GM20000 (cell line): ENCODE results near the gene FLYWCH1.

Experiments used
- DNase-seq: peaks from one replicate; pipeline ENCODE4 v3.0.0; 2012; ENCODE audit warnings: low spot score
- TF ChIP-seq, protein P1 (sequence below): IDR thresholded peaks from 2 replicates; pipeline ENCODE4 v1.5.1; 2012; ENCODE audit warnings: mild to moderate bottlenecking, control low read depth; ENCODE audit errors: extremely low read depth, missing control alignments

FLYWCH1 gene

DNA sequence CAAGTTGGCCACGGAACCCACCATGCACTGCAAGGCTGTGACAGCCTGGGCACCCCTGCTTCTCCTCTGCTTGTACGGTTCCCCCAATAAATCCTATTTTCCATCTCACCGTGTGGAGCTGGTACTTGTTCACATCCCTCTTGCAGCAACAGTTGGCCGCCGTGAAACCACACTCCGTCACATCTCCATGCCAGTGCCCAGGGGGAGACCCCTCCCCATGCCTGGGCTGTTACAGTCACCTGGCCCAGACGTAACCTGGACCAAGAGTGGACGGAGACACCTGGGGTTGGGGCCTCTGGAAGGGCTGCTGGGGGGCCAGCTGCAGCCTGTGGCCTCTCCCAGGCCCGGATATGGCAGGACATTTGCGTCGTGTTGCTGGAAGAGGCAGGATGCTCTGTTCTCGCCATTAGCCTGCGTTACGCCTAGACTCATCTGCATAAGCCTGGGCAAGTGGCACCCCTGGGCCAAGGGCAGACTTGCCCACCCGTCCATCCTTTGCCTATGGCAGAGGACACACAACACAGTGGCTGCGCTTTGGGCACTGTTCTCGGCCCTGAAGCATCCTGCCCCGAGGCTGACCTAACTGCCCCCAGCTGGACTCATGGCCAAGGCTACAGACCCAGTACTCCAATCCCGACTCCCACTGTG, 38.1 kb downstream of the FLYWCH1 start:
- DNase-seq = no peak
- TF ChIP-seq, protein P1, sequence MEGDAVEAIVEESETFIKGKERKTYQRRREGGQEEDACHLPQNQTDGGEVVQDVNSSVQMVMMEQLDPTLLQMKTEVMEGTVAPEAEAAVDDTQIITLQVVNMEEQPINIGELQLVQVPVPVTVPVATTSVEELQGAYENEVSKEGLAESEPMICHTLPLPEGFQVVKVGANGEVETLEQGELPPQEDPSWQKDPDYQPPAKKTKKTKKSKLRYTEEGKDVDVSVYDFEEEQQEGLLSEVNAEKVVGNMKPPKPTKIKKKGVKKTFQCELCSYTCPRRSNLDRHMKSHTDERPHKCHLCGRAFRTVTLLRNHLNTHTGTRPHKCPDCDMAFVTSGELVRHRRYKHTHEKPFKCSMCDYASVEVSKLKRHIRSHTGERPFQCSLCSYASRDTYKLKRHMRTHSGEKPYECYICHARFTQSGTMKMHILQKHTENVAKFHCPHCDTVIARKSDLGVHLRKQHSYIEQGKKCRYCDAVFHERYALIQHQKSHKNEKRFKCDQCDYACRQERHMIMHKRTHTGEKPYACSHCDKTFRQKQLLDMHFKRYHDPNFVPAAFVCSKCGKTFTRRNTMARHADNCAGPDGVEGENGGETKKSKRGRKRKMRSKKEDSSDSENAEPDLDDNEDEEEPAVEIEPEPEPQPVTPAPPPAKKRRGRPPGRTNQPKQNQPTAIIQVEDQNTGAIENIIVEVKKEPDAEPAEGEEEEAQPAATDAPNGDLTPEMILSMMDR = no peak

DNA sequence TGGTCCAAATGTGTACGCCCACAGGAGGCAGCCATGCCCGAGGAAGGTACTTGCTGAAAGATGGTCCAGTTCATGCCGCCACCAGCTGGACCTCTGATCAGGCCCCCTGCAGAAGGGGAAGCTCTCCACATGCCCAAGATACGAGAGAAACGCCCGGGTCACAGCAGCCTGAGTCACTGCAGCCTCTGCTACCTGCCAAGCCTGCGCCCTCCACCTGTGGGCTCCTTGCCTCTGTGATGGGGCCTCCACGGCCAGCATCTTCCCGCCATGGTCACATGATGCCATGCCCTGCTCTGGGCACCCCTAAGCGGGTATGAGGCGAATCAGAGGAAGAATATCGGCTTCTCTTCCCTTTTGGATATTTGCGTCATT, 38.6 kb downstream of the FLYWCH1 start:
- DNase-seq = no peak
- TF ChIP-seq, protein P1 = no peak

DNA sequence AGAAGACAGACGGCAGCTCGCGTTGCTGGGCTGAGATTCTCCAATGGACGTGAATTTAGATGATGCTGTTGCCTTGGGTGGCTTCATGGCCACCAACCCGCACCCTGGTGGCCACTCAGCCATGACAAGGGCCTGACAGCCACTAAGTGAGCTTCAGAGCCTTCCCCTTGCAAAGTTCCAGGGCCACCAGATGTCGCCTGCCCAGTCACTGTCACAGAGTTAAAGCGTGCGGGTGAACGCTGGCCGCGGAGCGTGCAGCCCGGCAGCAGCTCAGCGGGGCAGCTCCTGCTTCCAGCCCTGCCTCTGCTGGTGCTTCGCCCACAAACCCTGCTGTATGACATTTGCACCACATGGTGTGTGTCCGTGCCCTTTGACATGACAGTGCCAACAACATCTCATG, 39.0 kb downstream of the FLYWCH1 start:
- TF ChIP-seq, protein P1 = no peak

DNA sequence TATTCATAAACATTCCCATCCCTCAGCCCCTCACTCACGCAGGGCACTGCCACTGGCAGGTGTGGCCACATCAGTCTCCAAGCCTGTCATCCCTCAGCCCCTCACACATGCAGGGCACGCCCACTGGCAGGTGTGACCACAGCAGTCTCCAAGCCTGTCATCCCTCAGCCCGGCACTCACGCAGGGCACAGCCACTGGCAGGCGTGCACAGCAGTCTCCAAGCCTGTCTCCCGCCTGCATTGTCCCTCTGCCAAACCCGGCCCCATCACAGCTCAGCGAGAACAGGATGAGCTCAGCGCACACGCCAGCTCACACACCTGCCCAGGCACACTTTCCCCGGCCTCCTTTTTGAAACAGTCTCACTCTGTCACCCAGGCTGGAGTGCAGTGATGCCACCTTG, 40.9 kb downstream of the FLYWCH1 start:
- TF ChIP-seq, protein P1 = no peak
- DNase-seq = no peak

More for the DNA sequence above, 39.0 kb downstream of the FLYWCH1 start:
- DNase-seq = no peak

DNA sequence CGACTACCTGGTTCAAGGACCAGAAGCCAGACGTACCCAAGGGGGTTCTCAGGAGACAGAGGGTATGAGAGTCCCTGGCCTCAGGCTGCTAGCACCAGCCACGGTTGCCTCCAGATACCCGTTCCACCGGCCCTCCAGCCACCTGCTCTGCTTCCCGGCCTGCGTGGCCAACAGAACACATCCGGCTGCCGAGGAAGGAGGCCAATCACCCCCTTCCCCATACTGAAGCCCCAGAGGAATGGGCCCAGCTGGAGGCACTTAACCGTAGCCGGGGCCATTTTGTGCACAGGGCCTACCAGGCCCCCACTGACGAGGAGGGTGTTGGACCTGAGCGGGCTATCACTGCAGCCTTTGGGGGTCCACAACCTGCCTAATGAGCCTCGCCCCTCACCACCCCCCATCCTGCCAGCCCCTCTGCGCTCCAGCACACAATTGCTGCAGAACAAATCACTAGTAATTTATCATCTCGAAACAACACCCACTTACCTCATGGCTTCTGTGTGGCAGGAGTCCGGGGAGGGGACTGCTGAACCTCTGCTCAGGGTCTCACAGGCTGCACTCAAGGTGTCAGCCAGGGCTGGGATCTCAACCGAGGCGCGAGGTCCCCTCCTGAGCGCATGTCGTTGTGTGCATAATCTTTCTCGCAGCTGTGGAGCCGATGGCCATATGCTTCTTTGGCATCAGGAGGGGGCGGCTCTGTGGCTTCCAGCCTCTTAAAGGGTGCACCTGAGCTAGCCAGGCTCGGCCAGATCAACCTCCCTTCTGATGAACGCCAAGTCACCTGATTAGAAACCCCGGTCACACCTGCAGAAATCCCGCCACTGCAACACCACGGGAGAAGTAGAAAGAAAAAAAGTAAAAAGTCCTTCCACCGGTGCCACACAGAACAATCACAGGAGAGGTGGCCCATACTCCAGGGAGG, 42.2 kb downstream of the FLYWCH1 start:
- no peak for DNase-seq
- TF ChIP-seq, protein P1 = no peak

DNA sequence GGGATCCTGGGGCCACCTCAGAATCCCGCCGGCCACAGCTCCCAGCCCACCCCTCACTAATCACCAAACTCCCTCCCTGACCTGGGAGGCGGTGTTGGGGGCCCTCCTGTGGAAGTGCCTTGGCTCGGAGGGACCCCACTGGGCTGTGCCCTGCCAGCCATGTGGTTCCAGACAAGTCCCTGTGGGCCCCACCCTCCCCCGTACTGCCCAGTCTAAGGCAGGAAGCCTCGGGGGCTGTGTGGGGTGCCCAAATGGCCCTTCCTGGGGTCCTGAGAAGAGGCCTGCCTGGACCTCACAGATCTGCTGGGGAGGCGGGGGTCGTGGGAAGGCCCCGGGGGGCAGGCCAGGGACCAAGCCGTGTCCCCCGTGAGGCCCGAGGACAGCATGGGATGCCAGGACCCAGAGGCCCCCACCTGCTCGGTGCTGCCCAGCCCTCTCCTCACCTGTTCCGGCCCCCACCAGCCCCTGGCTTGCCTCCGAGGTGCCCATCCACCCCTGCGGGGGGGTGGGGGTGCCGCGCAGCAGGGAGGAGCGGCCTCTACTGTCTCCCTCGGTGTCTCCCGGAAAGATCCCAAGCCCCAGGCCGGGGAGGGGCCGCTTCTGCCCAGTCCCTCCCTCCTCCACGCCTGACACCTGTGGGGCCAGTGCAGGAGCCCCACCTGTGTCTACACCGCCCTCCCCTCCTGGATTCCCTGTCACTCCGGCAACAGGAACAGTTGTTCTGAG, 43.1 kb downstream of the FLYWCH1 start:
- TF ChIP-seq, protein P1 = no peak
- no peak for DNase-seq

DNA sequence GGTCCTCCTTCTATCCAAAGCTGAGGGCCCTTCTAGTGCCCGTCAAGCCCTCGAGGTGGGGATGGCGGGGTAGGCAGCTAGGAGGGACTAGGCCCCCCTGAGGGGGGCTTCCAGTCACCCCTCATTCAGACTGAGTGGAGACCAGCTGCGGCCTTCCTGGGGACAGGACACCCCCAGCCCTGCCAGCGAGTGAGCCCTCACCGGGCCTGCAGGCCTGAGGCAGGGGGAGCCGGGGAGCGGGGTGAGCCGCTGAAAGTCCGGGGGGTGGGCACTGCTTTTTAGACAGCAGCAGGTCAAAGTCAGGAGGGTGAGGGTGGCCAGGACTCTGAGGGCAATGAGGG, 43.7 kb downstream of the FLYWCH1 start:
- TF ChIP-seq, protein P1 = no peak
- no peak for DNase-seq
